Heart left ventricle (tissue), 13 donors: ENCODE measurements around the gene UBR1.
"Not testable (repeated sequence)": the region's sequence is repeated elsewhere in the genome, so short reads cannot be mapped to it uniquely, and the experiment has no call there.

Experiments
- CTCF ChIP-seq, 12 donors: fragments of 200-600 bp; sonication (generic) in 4 of 12; IDR thresholded peaks; one replicate each; pipeline versions ENCODE4 v1.5.0 to v1.8.0; 2018 to 2022; ENCODE audit warnings: antibody characterized with exemption in 12 of 12, mild to moderate bottlenecking in 5 of 12
- POLR2A ChIP-seq, 2 donors: fragments of 450-650 bp; IDR thresholded peaks; one replicate each; pipeline ENCODE4 v1.6.1; 2017; ENCODE audit warnings: antibody characterized with exemption in 2 of 2, mild to moderate bottlenecking in 2 of 2, moderate library complexity in 2 of 2
- donor health status: ischemic (EF 13 %, LVEDD 7.1; RV severe dilation, severe dysfunction).
- donor health status: DM: no; HTN: yes; CAD: no.
- donor health status: DM: no; HTN: no; CAD: no.
- donor health status: ischemic (EF 25% LVEDD 6.9; RV normal size, moderate dysfunction).
- donor health status: ischemic (EF 25% LVEDD 5.7; RV mildly dilated, moderate dysfunction).
- donor health status: ischemic (EF 35%, LVEDD 5.7; RV mildly dilated, moderate dysfunction).
- donor health status: nonischemic (EF 11% LVEDD 7.7; RV severe dilation, severe dysfunction).
- donor health status: DM: yes; HTN: yes; CAD: no.
- donor health status: PGD.
- donor health status: ischemic (EF 29% LVEDD 5.4; RV normal size, mild dysfunction).
- donor health status: nonischemic (EF 23%, LVEDD 6.1; RV moderate dilation, normal function).

GRCh38 chr15:42979113-42979512, 126.7 kb downstream of the UBR1 start:
- TF ChIP-seq CTCF, POLR2A (IDR thresholded peaks at IDR 0.05): not testable (repeated sequence)
